Fibroblast of lung (primary cell): ENCODE data around the gene DNMBP. TPM values are rescaled to one million over a fixed set of nuclear protein-coding genes. Genes with fewer than 3 reads are reported as not detected.
A peak's percentile ranks its signal among the peaks of the same experiment; 100 is the strongest.

Experiments
- DNase-seq, 2 donors: peaks; one replicate each; pipeline versions ENCODE4 v3.0.0 to v3.0.0-alpha.2; 2010; ENCODE audit warnings: low read depth in 2 of 2
- H2AFZ ChIP-seq: 2 replicates; pipeline ENCODE4 v1.5.1; 2012; ENCODE audit warnings: low read length, control low read depth, inconsistent platforms
- H3K27ac ChIP-seq: 2 replicates; pipeline ENCODE4 v1.5.1; 2011; ENCODE audit warnings: low read length, control low read depth; ENCODE audit not compliant: insufficient read depth
- H3K27me3 ChIP-seq: 2 replicates; pipeline ENCODE4 v1.5.1; 2011; ENCODE audit warnings: mild to moderate bottlenecking, low read length; ENCODE audit not compliant: control insufficient read depth, insufficient read depth
- H3K36me3 ChIP-seq: 2 replicates; pipeline ENCODE4 v1.5.1; 2011; ENCODE audit warnings: low read length; ENCODE audit not compliant: control insufficient read depth, insufficient read depth
- H3K4me1 ChIP-seq: 2 replicates; pipeline ENCODE4 v1.5.1; 2011; ENCODE audit warnings: low read length; ENCODE audit not compliant: control insufficient read depth, insufficient read depth; ENCODE audit errors: extremely low read depth
- H3K4me2 ChIP-seq: 2 replicates; pipeline ENCODE4 v1.5.1; 2011; ENCODE audit warnings: low read length, control low read depth; ENCODE audit not compliant: insufficient read depth; ENCODE audit errors: extremely low read depth
- H3K4me3 ChIP-seq, 4 experiments: fragments of 200-600 bp in 1 of 4; sonication (generic) in 1 of 4; replicated peaks in 1 of 4; 2 replicates each; pipeline ENCODE4 v1.5.1; 2011 to 2016; ENCODE audit warnings: low read length in 4 of 4, low read depth in 3 of 4, mild to moderate bottlenecking in 3 of 4, control low read depth in 2 of 4, inconsistent platforms in 1 of 4, mixed read lengths in 1 of 4; ENCODE audit not compliant: insufficient read depth in 1 of 4; ENCODE audit errors: control extremely low read depth in 1 of 4
- H3K79me2 ChIP-seq: 2 replicates; pipeline ENCODE4 v1.5.1; 2012; ENCODE audit warnings: mild to moderate bottlenecking, low read length, inconsistent platforms; ENCODE audit not compliant: control insufficient read depth, insufficient read depth
- H3K9ac ChIP-seq: 2 replicates; pipeline ENCODE4 v1.5.1; 2011; ENCODE audit warnings: mild to moderate bottlenecking, low read length, control low read depth; ENCODE audit not compliant: insufficient read depth
- H3K9me3 ChIP-seq: 2 replicates; pipeline ENCODE4 v1.5.1; 2012; ENCODE audit warnings: low read depth, low read length; ENCODE audit not compliant: control insufficient read depth, insufficient read depth
- H4K20me1 ChIP-seq: 2 replicates; pipeline ENCODE4 v1.5.1; 2011; ENCODE audit warnings: low read length; ENCODE audit not compliant: control insufficient read depth, insufficient read depth; ENCODE audit errors: extremely low read depth
- CTCF ChIP-seq, 2 donors: IDR thresholded peaks in 1 of 2; conservative IDR thresholded peaks in 1 of 2; 1 replicate in 1 of 2; 2 replicates in 1 of 2; pipeline ENCODE4 v1.5.1; 2011 to 2012; ENCODE audit warnings: low read length in 2 of 2, control low read depth in 1 of 2, inconsistent platforms in 1 of 2, low read depth in 1 of 2, mild to moderate bottlenecking in 1 of 2
- EZH2 ChIP-seq: IDR thresholded peaks from 2 replicates; pipeline ENCODE4 v1.5.1; 2012; ENCODE audit warnings: low read length, control low read depth, mild to moderate bottlenecking; ENCODE audit errors: missing control alignments
- polyA plus RNA-seq, 2 donors: library from polyadenylated mRNA; depleted of rRNA in 1 of 2; stranded (reverse) in 1 of 2; unstranded in 1 of 2; fragments of >200 nt; gene quantifications; 2 replicates each; pipeline ENCODE4 v1.2.1, GENCODE V29; 2011 to 2012; ENCODE audit warnings: missing spikeins in 1 of 2
- total RNA-seq: library from RNA; depleted of rRNA; stranded (reverse); fragments of >200 nt; gene quantifications from 2 replicates; pipeline ENCODE4 v1.2.1, GENCODE V29; 2014

DNMBP gene
- total and polyA plus RNA-seq, 2 donors (not counting 1 experiment from before 2014, with no cell fraction given): 12.9 to 21.2 TPM

GRCh38 chr10:99852481-99853213, 157.1 kb downstream of the DNMBP start:
- Histone ChIP-seq H3K4me2 (no peak overlapping the region), H3K27me3 (no peaks in the 10 kb centered on the region), H3K9ac (no peak overlapping the region), H3K4me3 (no peak overlapping the region), H3K27ac (no peak overlapping the region), H3K36me3 (no peaks in the 10 kb centered on the region), H3K4me1 (no peaks in the 10 kb centered on the region), H3K9me3 (no peaks in the 10 kb centered on the region), H2AFZ (no peak overlapping the region), H3K79me2 (no peaks in the 10 kb centered on the region), H4K20me1 (no peaks in the 10 kb centered on the region)
- no peak for DNase-seq
- TF ChIP-seq CTCF (conservative IDR thresholded peaks at IDR 0.05 in 1 of 2, IDR thresholded peaks at IDR 0.05 in 1 of 2; ENCODE audit: low read depth in 1 of 2, low read length in 2 of 2) (no peak), EZH2 (no peak)

GRCh38 chr10:99851825-99852224, 157.9 kb downstream of the DNMBP start:
- DNase-seq: no peak
- Histone ChIP-seq H3K79me2 (no peaks in the 10 kb centered on the region), H2AFZ (no peak overlapping the region), H3K36me3 (no peaks in the 10 kb centered on the region), H3K27me3 (no peaks in the 10 kb centered on the region), H3K4me1 (no peaks in the 10 kb centered on the region), H3K9ac (no peak overlapping the region), H3K4me2 (no peak overlapping the region), H3K9me3 (no peaks in the 10 kb centered on the region), H3K27ac (no peak overlapping the region), H4K20me1 (no peaks in the 10 kb centered on the region), H3K4me3 (no peak overlapping the region)
- TF ChIP-seq CTCF (conservative IDR thresholded peaks at IDR 0.05 in 1 of 2, IDR thresholded peaks at IDR 0.05 in 1 of 2; ENCODE audit: low read depth in 1 of 2, low read length in 2 of 2) (no peak), EZH2 (no peak)

GRCh38 chr10:99850767-99851340, 158.9 kb downstream of the DNMBP start:
- no peak overlapping the region for H3K4me2 ChIP-seq
- DNase-seq: peak in 1 of 2 donors; percentile 29
- H3K27me3 ChIP-seq: no peaks in the 10 kb centered on the region
- no peak for TF ChIP-seq EZH2
- no peak for TF ChIP-seq CTCF (conservative IDR thresholded peaks at IDR 0.05 in 1 of 2, IDR thresholded peaks at IDR 0.05 in 1 of 2; ENCODE audit: low read depth in 1 of 2, low read length in 2 of 2)
- H4K20me1 ChIP-seq: no peaks in the 10 kb centered on the region
- H2AFZ ChIP-seq: no peak overlapping the region
- H3K36me3 ChIP-seq: no peaks in the 10 kb centered on the region
- H3K4me3 ChIP-seq: no peak overlapping the region
- H3K9me3 ChIP-seq: no peaks in the 10 kb centered on the region
- no peaks in the 10 kb centered on the region for H3K4me1 ChIP-seq
- no peak overlapping the region for H3K9ac ChIP-seq
- H3K79me2 ChIP-seq: no peaks in the 10 kb centered on the region
- no peak overlapping the region for H3K27ac ChIP-seq
